DMS153 treated with DMSO at 0.1 percent for 48 hours (cell line): Measurements from ENCODE around the gene SPATA31C2.
"Not testable (repeated sequence)": the region's sequence is repeated elsewhere in the genome, so short reads cannot be mapped to it uniquely, and the experiment has no call there.

Source experiments
- DNase-seq: peaks from one replicate; lab custom pipeline; 2025; ENCODE audit not compliant: unreplicated experiment; lab: John Stamatoyannopoulos, UW

Gene SPATA31C2

DNA sequence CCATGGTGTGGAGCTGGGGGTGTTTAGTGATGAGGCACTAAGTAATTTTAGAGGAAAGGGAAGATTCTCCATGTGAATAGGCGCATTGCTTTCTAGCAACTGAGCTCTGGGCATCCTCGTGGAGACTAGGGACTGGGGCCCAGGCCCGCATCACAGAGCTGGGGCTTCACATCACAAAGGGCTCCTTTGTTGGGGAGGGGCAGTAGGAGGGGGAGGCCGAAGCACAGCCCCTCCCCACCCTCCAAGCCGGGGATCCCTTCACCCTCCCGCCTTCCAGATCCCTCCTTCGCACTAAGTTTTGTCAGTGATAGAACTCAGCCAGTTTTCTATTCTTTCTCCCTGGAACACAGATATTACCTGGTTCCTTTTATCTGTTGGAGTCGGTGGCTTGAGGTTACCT lies at the start of gene SPATA31C2:
TSS of gene SPATA31C2 (minus strand) at position 101 of the 400 bp plus-strand sequence. CDS start at position 72, 29 bp downstream.
- not testable (repeated sequence) for DNase-seq

DNA sequence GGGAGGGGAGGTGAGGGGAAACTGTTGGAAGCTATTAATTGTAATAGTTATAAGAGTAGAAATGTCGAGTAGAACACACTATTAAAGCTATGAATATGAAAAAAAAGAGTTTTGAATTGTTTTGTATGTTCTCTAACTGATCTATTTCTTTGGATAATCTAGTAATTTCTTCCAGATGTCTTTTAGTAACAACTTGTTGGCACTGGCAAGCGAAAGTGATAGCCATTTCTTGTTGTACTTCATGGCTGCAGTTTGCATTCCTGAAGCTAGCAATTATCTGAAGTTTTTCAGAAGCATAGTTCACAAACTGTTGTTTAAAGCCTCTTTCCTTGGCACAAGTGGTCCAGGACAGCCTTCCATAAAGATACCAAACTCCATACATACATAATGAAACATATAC lies 49.4 kb upstream of the SPATA31C2 start:
- no peak for DNase-seq

DNA sequence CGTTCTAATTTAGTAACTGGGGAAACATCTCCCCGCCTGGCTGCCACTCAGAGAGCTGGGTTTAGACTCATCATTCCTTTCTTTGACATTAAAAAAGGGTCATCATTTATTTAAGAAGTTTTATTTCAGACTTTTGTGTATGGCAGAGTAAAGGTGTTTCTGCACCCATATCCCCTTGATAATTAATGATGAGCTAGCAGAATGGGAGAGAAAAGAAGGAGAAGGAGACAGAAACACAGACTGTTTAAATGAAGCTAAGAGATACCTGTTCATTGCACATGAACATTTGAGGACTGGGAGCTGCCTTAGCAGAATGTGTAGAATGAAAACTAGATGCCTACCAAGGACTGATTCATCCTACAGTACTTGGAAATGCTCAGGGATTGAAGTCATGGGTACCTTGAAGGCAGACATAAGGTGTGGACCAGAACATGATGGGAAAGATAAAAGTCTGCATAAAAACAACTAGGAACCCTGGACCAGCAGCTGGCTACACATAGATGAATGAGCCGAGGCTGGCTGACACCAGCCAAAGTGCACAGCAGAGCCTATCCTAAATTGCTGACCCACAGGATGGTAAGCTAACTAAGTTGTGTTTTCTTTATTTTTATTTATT lies 48.3 kb upstream of the SPATA31C2 start:
- no peak for DNase-seq

DNA sequence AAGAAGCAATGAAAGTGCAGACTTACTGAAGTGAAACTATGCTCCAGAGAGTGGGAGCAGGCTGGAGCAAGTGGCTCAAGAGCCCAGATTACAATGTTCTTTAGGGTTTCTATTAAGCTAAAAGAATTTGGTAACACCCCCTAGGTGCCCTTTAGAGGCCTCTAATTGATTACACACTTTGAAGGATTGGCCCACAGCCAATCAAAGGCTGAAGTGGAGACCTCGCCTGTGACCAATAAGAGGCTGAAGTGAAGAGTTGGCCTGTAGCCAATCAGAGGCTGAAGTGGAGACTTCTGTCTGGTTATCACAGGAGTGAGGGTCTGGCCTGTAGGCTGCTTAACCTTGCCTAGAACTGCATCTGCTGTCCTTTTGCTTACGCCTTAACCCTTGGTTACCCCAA lies 46.7 kb upstream of the SPATA31C2 start:
- DNase-seq: no peak

DNA sequence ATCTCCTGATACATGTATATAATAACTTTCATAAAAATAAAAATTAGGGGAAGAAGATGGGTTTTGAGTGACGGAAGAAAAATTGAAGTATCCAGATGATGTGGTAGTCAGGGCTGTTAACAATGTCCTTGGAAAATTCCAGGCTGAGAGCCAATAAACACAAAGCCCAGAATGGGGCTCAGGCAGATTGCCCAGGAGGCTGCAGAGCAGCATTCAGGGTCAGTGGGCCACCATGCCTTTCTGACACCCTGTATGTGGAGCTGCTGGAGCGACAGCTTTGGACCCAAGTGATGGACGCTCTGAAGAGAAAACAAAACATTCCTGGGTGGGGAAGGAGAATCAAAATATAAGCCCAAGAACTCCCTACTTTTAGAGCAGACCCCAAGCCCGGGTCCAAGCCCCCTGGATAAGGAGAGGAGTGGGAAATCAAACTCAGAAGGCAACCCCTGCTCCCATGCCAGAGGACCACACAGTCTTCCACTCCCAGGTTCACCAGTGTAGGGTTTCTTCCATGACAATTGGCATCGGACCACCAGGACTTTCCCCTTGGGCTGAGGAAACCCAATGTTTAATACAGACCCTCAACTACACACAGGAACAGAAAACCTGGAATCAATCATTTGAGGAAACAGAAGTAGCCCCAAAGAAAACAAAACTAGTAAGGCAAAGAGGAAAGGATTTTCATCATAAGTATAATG lies 45.7 kb upstream of the SPATA31C2 start:
- no peak for DNase-seq

DNA sequence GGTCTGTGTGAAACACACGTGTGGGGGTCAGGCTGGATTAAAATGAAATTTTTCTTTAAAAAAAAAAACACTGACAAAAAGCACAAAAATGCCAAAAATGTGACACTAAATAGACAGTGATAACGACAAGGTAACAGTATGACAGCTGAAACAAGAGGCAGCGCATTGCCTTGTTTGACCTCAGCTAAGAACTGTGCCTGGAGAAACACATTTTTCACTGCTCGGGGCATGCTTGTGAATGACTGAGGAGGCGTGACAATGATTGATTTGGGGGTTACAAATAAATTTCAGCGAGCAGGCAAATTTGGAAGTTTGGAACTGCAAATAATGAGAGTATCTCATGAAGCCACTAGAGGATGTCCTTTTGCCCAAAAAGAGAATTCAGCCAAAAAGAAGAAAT lies 44.2 kb upstream of the SPATA31C2 start:
- DNase-seq: no peak

DNA sequence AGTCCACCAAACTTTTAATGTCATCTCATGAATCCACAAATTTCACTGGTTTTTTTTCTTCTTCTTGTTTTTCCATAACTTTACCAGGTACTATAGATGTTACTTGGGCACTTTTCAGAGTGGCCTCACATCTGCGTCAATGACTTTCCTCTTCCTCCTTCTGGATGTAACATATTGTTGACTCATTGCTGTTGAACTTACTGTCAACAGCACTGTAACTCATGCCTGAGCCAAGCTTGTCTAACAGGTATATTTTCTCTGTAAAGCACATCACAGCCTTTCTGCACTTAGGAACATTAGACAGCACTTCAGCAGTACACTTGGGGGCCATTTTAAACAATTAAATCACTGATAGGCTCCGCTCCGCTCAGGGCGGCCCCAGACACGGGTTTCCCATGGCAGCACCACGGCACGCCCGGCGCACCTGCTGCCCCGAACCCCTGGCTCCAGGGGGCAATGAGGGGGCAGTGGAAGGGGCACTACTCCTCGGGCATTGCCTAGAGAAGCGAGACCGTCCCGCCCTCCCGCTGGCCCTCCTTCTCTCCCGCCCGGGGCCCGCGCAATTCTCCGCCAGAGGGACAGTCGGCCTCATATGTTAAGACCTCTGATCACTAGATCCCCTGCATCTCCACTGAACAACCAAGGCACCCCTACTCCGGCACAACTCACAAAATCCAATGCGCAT lies 41.9 kb upstream of the SPATA31C2 start:
- DNase-seq: no peak

DNA sequence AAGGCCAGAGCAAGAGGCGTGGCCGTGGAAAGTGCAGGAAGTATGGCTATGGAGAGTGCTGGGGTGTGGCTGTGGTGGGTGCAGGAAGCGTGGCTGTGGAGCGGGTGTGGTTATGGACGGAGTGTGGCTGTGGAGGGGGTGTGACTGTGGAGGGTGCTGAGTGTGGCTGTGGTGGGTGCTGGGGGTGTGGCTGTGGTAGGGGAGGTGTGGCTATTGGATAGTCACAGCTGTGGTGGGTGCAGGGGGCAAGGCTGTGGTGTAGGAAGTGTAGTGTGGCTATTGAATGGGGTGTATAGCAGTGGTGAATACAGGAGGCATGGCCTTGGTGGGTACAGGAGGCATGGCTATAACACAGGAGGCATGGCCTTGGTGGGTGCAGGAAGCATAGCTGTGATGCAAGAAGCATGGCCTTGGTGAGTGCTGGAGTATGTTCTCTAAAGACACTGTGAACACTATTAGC lies 40.8 kb upstream of the SPATA31C2 start:
- DNase-seq: no peak

DNA sequence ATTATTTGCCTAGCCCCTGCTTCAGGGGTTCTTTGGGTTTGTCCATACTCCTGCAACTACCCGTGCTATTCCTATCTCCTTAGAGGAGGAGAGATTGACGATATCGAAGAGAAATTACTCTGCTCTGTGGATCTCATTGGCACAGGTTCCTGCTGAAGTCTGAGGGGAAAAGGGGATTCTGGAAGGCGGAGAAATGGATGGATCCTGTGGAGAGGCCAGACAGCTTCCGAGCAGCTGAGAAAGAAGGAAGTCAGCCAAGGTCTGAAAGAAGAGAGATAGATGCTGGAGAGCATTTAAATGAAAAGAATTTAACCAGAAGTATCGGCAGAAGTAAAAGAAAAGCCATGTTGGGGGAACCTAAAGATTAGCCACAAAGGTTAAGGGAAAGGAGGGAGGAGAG lies 40.4 kb upstream of the SPATA31C2 start:
- no peak for DNase-seq

DNA sequence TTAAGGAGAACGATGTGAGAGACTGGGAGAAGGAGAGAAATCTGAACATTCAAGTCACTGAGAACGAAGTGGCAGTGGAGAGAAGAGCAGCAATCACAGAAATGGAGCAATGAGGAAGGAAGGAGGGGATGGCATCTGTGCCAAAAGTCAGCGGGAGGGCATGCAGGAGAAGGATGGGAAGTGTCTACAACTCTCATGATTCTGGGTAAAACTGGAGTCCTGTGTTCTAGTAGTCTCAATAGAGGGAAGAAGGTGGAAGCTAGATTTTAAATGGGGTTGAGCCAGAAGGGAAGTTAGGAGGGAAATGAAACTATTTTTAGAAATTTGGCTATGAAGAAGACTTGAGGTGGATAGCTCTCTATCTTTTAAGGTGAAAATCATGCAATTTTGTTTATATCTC lies 39.1 kb upstream of the SPATA31C2 start:
- no peak for DNase-seq

DNA sequence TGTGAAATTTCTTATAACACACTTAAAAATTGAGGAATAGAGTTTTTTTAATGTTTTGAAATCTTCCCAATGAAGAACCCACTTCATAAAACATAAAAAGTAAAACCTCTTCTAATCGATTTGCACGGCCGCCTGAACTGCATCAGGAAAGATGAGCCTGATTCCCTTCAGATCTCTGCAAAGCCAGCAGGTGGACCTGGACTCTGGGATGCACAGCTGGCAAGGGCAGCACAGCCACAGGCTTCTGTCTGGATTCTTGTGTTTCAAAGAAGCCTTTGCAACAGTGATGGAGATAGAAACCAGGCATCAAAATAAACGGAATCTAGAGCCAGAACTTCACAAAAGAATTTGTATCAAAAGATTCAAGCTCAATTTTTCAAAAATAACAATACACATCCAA lies 36.0 kb upstream of the SPATA31C2 start:
- DNase-seq: no peak

DNA sequence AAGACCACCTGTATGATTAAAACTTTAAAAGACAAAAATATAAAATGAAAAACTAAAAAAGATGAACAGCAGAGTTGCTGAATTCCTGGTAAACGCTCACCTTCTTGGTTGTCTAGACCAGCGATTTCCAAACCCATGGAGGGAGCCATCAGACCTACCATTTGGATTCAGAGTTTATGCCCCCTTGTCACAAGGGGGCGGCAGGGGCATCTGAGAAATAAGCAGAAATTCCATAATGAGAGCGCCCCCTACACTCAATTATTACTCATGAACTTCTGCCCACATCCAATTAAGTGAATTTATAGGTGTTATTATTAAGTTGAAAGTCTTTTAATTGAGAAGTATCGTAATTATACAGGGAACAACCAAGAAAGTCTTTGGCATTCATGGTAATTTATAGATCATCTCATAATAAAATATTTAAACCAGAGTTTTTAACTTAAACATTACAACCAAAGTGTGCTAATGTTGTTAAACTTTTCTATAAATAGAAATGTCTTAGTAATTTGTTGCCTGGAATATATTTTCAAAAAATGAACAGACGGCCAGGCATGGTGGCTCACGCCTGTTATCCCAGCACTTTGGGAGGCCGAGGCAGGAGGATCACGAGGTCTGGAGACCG lies 35.2 kb upstream of the SPATA31C2 start:
- no peak for DNase-seq

DNA sequence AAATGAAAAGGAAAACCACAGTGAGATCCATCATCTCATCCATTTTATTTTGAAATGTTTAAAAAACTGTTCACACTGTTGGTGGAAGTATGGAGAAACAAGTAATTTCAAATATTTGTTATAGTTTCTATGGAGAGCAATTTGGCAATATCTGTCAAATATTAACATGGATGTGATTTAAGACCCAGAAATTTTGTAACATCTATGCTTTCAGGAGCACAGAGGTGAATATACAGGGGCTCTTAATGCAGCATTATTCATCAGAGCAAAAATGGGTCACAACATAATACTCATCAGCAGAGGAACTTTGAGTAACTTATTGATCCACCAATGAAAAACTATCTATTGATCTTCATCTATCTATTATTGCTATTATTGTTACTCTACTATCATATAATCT lies 31.4 kb upstream of the SPATA31C2 start:
- no peak for DNase-seq

DNA sequence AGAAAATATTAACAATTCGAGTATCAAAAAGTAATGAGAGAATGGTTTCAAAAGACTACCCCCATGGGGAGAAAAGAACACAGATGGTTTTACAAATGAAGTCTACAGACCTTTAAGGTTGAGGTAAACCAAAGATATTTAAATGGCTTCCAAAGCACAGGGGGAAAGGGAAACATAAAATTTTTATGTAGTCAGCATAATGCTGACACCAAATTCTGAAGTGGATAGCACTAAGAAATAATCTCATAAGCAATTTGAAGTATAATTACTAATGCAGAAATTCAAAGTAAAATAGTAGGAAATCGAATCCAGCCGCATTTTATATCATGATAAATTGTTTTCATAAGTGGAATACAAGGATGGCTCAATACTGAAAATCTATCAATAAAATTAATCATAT lies 30.3 kb upstream of the SPATA31C2 start:
- no peak for DNase-seq

DNA sequence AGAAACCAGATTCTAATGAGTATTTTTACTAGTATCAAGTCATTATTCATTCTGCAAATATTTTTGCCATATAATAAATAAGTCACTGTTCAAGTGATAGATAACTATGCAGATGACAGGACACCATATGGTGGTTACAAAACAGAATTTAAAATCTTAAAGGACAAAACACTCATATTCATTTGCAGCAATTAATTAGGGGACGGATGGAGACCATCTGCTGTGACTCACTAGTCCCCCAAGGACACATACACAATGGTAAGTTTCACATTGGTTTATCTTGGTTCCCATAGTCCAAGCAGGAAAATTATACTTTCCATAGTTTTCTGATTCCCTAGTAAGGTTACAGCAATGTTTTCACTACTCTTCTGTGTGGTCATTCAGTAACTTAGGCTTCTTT lies 28.4 kb upstream of the SPATA31C2 start:
- no peak for DNase-seq

DNA sequence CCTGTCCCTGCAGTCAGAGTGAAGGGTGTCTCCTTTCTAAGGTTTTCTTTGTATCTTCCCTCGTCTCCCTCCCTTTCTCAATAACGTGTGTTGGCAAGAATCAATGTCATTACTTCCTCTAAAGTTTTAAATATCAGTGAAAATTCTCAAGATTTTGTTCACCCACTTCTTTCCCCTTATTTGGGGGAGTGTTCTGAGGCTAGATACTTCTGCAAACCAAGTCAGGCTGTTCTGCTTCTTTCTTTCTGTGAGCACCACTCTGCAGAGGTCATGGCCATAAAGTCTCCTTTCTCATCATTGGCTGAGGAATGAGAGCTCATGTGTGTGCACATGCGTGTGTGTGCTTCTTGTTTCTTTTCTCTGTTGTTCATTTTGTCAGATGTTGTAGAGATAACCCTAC lies 26.6 kb upstream of the SPATA31C2 start:
- no peak for DNase-seq

DNA sequence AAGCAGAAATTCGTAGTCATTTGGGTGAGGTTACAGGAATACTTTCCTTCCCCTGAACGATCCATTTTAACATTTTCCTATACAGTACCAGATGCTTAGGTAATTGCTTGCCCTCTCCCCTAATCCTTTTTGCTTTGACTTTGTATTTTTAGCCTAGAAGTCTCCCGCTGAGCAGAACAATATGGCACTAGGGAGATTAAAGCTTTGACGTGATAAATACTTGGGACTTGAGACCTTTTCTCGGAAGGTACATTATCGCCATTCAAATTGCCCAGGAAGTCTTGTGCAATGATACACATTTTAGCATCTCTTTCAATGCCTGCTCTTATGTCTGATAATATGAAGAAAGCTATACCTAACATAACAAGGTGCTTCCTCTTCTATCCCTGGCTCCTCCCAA lies 22.9 kb upstream of the SPATA31C2 start:
- no peak for DNase-seq

DNA sequence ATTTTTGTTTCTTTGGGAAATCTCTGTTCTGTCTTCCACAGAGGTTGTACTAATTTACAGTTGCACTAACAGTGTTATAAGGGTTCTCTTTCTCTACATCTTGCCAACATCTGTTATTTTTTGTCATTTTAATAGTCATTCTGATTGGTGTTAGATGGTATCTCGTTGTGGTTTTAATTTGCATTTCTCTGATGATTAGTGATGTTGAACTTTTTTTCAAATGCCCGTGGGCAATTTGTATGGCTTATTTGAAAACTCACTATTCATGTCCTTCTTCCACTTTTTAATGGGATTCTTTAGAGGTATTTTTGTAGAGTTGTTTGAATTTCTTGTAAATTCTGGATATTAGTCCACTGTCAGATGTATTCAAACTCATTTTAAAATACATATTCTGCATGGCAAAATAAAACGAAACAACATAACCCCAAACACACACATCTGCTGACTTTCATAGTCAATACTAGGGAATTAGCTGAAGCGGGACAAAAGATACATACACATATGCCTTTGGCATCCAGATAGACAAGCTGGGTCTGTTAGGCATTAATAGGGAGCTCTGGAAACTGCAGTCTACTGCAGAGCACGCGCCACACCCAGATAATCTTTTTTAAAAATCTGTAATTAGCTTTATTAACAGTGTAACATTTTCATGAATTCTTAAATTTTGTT lies 5.8 kb upstream of the SPATA31C2 start:
- DNase-seq: no peak

DNA sequence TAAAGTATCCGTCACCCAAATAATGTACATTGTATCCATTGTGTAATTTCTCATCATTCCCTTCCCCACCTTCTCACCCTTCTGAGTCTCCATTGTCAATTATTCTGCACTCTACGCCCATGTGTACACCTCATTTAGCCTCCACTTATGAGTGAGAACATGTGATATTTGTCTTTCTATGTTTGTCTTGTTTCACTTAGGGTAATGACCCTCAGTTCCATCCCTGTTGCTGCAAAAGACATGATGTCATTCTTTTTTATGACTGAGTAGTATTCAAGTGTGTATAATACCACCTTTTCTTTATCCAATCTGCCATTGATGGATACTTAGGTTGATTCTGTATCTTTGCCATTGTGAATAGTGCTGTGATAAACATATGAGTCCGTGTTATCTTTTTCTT lies 4.9 kb upstream of the SPATA31C2 start:
- DNase-seq: no peak

DNA sequence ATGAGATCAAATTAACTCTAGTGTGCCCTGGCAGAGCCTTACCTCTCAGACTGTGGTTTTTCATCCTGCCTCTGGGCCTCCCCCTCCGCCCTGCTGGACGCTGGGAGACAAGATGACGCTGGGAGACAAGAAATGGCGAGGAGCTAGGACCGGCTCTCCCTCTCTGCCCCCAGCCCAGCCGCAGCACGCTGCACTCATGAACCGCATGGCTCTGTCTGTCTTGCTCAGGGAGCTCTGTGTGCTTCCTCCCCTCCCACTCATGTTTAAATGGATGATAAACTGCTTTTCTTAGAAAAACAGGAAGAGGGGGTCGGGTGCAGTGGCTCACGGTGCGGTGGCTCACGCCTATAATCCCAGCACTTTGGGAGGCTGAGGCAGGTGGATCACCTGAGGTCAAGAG lies 4.7 kb downstream of the SPATA31C2 start:
- DNase-seq: not testable (repeated sequence)

DNA sequence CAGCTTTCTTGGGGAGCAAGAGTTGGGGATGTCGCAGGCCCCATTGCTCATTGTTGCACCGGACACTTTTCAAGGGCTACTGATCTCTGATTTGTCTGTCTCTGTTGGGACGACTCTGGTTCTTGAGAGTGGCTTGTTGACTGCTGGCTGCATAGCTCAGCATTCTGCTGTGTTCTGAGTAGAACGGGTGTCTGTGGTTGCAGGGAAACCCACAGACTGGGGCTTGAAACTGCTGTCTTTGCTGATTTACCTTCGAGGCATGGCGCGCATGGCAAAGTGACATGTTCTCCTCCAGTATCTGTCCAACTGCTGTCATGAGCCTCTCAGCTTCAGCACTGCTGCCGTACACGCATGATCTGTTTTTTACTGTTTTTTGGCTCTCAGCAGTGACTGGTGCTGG lies 8.7 kb downstream of the SPATA31C2 start:
- DNase-seq: not testable (repeated sequence)
